ENCODE results near the gene ADPRHL1.

GRCh38 chr13:113442985-113443362, 10.3 kb downstream of the ADPRHL1 start:
- TF ChIP-seq CTCF (IDR thresholded peaks at IDR 0.05; ENCODE audit: low read depth, low read length) (no peak), POLR2A (IDR thresholded peaks at IDR 0.05; ENCODE audit: extremely low read depth, insufficient read length) (no peak)

Measured in NB4 (cell line).